H1 (cell line): ENCODE results near the gene SLC35B4.

Experiments used
- BRCA1 ChIP-seq: IDR thresholded peaks from 2 replicates; pipeline ENCODE4 v1.6.1; 2012; ENCODE audit warnings: low read depth, low read length, improper control_type of control experiment
- KDM1A ChIP-seq: fragments of 200-600, 300-600 bp; sonication (generic); IDR thresholded peaks from 2 replicates; pipeline ENCODE4 v1.7.1; 2016; ENCODE audit warnings: mild to moderate bottlenecking, low read length, borderline replicate concordance

GRCh38 chr7:134289423-134289822, 27.3 kb downstream of the SLC35B4 start:
- TF ChIP-seq KDM1A (no peak), BRCA1 (no peak)
